GM12874 (cell line): Measurements from ENCODE around the gene GABRA4.

Experiments
- CTCF ChIP-seq: IDR thresholded peaks from 2 replicates; pipeline ENCODE4 v1.5.1; 2011; ENCODE audit warnings: low read depth, mild to moderate bottlenecking, control low read depth, low read length, moderate library complexity; ENCODE audit not compliant: insufficient read depth

GABRA4 gene

GRCh38 chr4:46955601-46956000, 37.8 kb downstream of the GABRA4 start:
- no peak for TF ChIP-seq CTCF

- TF ChIP-seq CTCF = no peak
These were observed 38.7 kb downstream of the GABRA4 start for GRCh38 chr4:46954643-46955042.

- no peak for TF ChIP-seq CTCF
These were observed 39.8 kb downstream of the GABRA4 start for GRCh38 chr4:46953564-46953963.

- TF ChIP-seq CTCF = no peak
These were observed 40.9 kb downstream of the GABRA4 start for GRCh38 chr4:46952451-46952850.

GRCh38 chr4:46950826-46951225, 42.6 kb downstream of the GABRA4 start:
- TF ChIP-seq CTCF = no peak

- no peak for TF ChIP-seq CTCF
These were observed 43.6 kb downstream of the GABRA4 start for GRCh38 chr4:46949822-46950221.

- no peak for TF ChIP-seq CTCF
These were observed 45.8 kb downstream of the GABRA4 start for GRCh38 chr4:46947541-46947940.
